Activated CD4-positive, alpha-beta T cell treated with anti-CD3 and anti-CD28 coated beads, Interleukin-2, Interleukin-6, amounts not matched to agents 100 ng/mL and 50 ng/mL, durations not matched to agents 16 hours and 8 hours (primary cell): ENCODE results near the gene KAZALD1.

Experiments
- DNase-seq: peaks from one replicate; pipeline ENCODE4 v3.0.0-alpha.2; 2020

The KAZALD1 gene

GRCh38 chr10:101095550-101096213 is 33.9 kb downstream of the KAZALD1 start:
- DNase-seq, result peak; percentile 83

GRCh38 chr10:101096378-101096777 is 34.6 kb downstream of the KAZALD1 start:
- no peak for DNase-seq

DNA sequence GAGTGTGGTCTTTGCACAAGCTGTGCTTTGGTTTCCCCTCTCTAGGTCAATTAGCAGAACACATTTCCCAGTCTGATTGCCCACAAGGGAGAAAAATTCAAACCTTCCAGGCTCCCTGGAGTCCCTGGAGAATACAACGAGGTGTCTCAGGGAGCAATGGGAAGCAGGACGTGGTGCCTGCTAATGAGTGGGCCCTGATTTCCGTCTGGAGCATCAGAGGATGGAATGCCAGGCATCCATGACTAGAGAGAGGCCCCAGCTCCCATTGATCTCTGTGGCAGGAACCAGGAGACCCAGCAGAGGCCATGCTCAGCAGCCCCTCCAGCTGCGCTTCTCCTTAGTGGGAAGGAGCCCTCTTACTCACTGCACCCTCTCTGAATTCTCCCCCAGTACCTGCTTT is 36.1 kb downstream of the KAZALD1 start:
- no peak for DNase-seq

GRCh38 chr10:101099901-101100300 is 38.1 kb downstream of the KAZALD1 start:
- DNase-seq, result no peak

DNA sequence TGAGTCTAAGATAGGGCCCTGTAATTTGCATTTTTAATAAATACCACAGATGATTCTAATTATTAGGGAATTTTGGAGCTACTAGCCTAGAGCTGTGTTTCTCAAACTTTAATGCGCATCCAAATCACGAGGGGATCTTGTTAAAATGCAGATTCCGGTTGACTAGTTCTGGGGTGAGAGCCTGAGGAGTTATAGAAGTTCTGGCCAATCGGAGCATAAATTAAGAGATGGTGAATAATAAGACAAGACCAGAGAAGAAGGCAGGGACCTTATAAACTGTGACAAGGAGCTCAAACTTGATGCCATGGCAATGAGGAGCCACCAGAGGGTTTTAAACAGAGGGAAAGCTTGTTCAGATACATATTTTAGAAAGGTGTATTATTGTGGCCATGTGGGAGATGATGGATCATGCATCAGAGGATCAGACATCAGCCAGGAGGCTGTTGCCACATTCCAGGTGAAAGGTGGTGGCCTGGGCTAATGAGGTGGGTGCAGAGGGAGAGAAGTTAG is 39.6 kb downstream of the KAZALD1 start:
- no peak for DNase-seq

- DNase-seq, result no peak
Observed at GRCh38 chr10:101103430-101103829, 41.6 kb downstream of the KAZALD1 start.

- DNase-seq, result no peak
Observed at GRCh38 chr10:101106351-101106750, 44.6 kb downstream of the KAZALD1 start.

- DNase-seq, result no peak
Observed at GRCh38 chr10:101107771-101108170, 46.0 kb downstream of the KAZALD1 start.

- no peak for DNase-seq
Observed at GRCh38 chr10:101110856-101111523, 49.2 kb downstream of the KAZALD1 start.

GRCh38 chr10:101111547-101111946 is 49.8 kb downstream of the KAZALD1 start:
- no peak for DNase-seq

DNA sequence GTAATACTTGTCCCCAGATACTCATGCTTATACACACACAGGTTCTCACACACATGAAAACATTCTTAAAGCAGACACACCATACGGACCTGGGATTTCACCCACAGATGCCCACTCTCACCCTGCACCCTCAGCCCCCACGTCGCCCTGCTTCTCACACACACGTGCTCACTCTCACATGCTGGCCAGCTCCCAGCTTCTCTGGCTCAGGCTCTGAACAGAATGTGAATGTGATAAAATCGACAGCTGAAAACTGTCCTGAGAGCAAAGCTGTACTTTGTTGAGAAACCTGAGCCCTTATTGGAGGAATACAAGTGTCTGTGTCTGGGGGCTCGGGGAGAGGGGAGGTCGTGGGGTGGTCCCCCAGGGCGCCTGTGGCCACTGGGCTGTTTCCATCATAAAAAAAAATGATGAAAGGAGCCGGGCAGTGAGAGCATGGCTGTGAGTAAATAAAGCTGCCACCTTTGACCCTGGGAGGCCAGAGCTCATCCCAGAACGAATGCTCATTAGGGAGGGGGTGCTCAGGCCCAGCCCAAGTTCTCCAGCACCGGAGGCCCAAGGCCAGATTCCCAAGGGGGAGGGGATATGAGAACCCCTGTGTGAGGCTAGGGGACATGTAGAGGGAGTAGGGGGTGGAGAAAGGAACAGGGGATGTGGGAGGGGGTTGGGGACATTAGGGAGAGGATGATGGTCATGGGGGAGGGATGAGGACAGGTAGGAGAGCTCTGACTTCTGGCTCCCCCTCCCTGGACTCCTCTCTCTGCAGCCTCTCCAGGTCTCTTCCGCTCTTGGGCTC is 51.2 kb downstream of the KAZALD1 start:
- no peak for DNase-seq

- DNase-seq, result no peak
Observed at GRCh38 chr10:101113890-101114403, 52.2 kb downstream of the KAZALD1 start.

GRCh38 chr10:101114646-101115045 is 52.9 kb downstream of the KAZALD1 start:
- no peak for DNase-seq
